ENCODE measurements around the gene CLDND1. TPM values are rescaled to one million over a fixed set of nuclear protein-coding genes. Genes with fewer than 3 reads are reported as not detected.

Gene CLDND1
- total RNA-seq, result 80.7 and 85.2 TPM in 2 replicates

DNA sequence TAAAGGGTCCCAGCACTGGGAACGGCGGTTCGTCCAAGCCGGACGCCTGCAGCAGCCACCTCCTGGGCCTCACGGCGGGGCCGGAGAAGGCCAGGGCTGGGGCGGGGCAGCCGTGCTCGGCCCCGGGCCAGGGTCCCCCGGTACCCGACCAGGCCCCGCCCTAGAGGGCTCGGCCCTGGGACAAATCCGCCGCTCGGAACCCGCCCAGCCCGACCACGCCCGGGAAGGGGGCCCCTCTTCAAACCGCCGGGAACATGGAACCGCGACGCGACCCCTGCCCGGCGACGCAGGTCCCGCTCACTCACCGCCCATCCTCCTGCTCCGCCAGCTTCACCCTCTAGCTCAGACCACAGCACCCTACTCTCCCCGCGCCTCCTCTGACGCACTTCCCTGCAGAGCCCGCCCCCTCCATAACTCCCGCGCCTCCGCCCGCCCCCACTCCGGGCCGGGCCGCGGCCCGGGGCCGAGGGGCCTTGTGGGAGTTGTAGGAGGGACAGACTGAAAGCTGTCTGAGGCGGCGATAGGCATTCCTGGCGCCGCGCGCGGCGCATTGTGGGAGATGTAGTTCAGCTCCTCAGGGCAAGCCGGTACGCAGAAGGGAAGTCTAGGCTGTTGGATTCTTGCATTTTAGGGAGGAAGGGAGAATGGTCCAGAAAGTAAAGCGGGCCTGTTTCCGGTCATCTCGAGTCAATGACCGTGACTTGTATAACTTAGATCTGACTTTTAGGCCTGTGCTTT lies at the start of gene CLDND1:
TSS of gene CLDND1 (minus strand) at position 359 of the 738 bp plus-strand sequence. CDS start 1,478 bp downstream, outside the sequence.

DNA sequence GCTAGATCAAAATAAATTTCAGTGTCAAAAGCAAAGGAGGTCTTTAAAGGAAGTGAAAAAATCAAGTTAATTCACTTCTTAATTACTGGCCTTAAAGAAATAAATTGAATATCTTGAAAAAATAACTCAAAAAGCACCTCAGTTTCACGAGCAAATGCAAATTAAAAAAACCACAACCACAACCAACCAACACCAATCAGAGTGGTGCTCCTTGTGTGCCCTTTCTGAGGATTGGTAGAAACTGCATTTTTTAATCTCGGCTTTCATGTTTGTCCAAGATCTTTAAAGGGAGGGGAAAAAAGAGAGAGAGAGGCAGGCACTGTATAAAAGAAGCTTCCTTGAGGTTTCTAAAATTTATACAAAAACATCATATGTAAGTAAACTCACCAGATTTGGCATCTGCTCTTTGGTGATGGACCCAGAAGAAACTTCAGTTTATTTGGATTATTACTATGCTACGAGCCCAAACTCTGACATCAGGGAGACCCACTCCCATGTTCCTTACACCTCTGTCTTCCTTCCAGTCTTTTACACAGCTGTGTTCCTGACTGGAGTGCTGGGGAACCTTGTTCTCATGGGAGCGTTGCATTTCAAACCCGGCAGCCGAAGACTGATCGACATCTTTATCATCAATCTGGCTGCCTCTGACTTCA lies 9.0 kb upstream of the CLDND1 start, which contains the start of gene GPR15:
TSS of gene GPR15 (plus strand) at position 357 of the 653 bp plus-strand sequence. CDS start at position 413, 56 bp downstream.

DNA sequence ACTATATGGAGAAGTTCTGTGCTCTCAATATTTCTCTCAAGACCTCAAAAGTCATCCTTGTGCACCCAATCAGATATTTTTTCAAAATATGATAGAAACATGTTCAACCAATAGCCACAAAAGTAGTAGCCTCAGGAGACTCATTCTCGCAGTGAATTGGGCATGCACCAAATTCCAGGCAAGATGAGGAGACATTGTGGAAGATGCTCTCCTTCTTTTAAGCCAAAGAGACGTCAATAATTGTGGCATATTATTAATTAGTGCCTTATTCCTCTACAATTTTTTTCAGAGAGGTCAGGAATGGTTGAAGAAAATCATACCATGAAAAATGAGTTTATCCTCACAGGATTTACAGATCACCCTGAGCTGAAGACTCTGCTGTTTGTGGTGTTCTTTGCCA lies 25.3 kb downstream of the CLDND1 start, which contains the start of gene OR5K2:
TSS of gene OR5K2 (plus strand) at position 301 of the 400 bp plus-strand sequence. CDS start at position 301, 0 bp downstream.

Other genes starting within 250 kb of the CLDND1 start
- not detected in 2 replicates for gene OR5H2, start 240.4 kb downstream of the CLDND1 start, total RNA-seq
- gene OR5K4, start 169.0 kb downstream of the CLDND1 start, total RNA-seq, result not detected in 2 replicates
- not detected in 2 replicates for gene OR5K3, start 132.2 kb downstream of the CLDND1 start, total RNA-seq
- gene OR5K1, start 59.7 kb downstream of the CLDND1 start, total RNA-seq, result not detected in 2 replicates
- gene OR5K2, start 25.2 kb downstream of the CLDND1 start, total RNA-seq, result not detected in 2 replicates
- gene GPR15, start 9.1 kb upstream of the CLDND1 start, total RNA-seq, result not detected in 2 replicates
- 24.5 and 28.7 TPM in 2 replicates for gene CPOX, start 70.7 kb upstream of the CLDND1 start, total RNA-seq
- gene ST3GAL6, start 240.4 kb upstream of the CLDND1 start, total RNA-seq, result 0.74 and 3.0 TPM in 2 replicates

All from bronchus fibroblast of lung (primary cell).